ENCODE data around the gene KRT4. TPM values are rescaled to one million over a fixed set of nuclear protein-coding genes. Genes with fewer than 3 reads are reported as not detected.

The KRT4 gene
- total RNA-seq, 1 experiment from 2014 or later = 20.7 TPM

DNA sequence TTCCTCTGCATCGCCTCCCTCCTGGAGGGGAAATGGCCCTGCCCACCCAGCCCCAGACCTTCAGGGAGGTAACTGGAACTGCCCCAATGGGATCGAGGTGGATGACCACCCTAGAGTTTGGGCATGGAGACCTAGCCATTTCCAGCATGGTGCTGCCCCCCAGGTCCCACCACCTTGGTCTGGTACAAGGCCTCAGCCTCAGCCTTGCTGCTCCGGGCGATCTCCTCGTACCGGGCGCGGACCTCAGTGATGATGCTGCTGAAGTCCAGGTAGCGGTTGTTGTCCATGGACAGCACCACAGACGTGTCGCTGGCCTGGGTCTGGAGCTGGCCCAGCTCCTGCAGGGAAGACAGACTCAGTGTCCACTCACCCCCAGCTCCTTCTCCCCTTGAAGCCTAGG lies 30.5 kb upstream of the KRT4 start:
- Histone ChIP-seq H3K27me3 (ENCODE audit: low read length) (no peaks in the 10 kb centered on the region), H3K36me3 (ENCODE audit: low read depth, low read length) (no peaks in the 10 kb centered on the region), H4K20me1 (ENCODE audit: low read length) (no peaks in the 10 kb centered on the region), H3F3A (ENCODE audit: low read length, unreplicated experiment) (no peaks in the 10 kb centered on the region), H3K4me1 (ENCODE audit: insufficient read depth, low read length) (peaks cover 15% of the 10 kb centered on the region), H3K4me3 (ENCODE audit: low read length) (no peak overlapping the region), H3K79me2 (ENCODE audit: low read length) (no peaks in the 10 kb centered on the region), H3K27ac (ENCODE audit: low read length) (no peak overlapping the region), H3K9me3 (ENCODE audit: low read length) (no peaks in the 10 kb centered on the region), H2AFZ (ENCODE audit: low read length) (no peak overlapping the region), H3K4me2 (ENCODE audit: low read length) (no peak overlapping the region), H3K9ac (ENCODE audit: low read length) (no peak overlapping the region), H3K9me2 (replicated peaks; ENCODE audit: low read length) (no peaks in the 10 kb centered on the region)
- ChIA-PET POLR2A (ENCODE audit: unreplicated experiment) (no interaction called here), CTCF (no interaction called here)
- no peak for ATAC-seq
- no peak for DNase-seq
- no peak for TF ChIP-seq EZH2 (IDR thresholded peaks at IDR 0.05; ENCODE audit: low read length, unreplicated experiment)
- TF ChIP-seq, protein P1, sequence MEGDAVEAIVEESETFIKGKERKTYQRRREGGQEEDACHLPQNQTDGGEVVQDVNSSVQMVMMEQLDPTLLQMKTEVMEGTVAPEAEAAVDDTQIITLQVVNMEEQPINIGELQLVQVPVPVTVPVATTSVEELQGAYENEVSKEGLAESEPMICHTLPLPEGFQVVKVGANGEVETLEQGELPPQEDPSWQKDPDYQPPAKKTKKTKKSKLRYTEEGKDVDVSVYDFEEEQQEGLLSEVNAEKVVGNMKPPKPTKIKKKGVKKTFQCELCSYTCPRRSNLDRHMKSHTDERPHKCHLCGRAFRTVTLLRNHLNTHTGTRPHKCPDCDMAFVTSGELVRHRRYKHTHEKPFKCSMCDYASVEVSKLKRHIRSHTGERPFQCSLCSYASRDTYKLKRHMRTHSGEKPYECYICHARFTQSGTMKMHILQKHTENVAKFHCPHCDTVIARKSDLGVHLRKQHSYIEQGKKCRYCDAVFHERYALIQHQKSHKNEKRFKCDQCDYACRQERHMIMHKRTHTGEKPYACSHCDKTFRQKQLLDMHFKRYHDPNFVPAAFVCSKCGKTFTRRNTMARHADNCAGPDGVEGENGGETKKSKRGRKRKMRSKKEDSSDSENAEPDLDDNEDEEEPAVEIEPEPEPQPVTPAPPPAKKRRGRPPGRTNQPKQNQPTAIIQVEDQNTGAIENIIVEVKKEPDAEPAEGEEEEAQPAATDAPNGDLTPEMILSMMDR (conservative IDR thresholded peaks at IDR 0.05; ENCODE audit: low read depth, low read length) = no peak
- no peak for TF ChIP-seq EZH2phosphoT487 (IDR thresholded peaks at IDR 0.05; ENCODE audit: borderline replicate concordance, low read length)
- intact Hi-C loops (cut with micrococcal nuclease) = no loop called here
- no TSS peak for BruUV-seq (replicated peaks)

DNA sequence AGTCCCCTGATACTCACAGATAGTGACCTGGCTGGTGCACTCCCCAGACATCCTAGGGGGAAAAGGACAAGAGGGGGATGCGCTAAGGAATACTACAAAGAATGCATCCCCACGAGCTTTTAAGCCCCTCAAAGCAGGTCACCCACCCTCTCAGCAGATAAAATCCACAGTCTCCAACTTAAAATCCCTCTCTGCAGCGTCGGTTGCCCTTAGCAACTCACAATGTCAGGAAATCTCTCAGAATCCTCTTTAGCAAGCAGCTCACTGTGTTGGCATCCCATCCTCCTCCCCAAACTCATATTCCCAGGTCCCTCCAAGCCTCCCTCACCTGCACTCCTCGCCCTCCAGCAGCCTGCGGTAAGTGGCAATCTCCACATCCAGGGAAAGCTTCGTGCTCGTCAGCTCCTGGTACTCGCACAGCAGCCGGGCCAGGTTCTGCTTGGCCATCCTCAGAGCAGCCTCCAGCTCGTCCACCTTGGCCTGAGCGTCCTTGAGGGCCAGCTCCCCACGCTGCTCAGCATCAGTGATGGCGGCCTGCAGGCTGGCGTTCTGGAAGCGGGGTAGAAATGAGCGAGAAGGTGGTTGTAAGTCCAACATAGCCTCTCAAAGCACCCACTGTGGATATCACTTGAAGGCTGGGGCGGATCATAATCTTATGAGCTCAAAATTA lies 25.7 kb upstream of the KRT4 start:
- no peak overlapping the region for H3K9ac ChIP-seq (ENCODE audit: low read length)
- H2AFZ ChIP-seq (ENCODE audit: low read length) = no peak overlapping the region
- H3K36me3 ChIP-seq (ENCODE audit: low read depth, low read length) = no peaks in the 10 kb centered on the region
- H3K79me2 ChIP-seq (ENCODE audit: low read length) = no peaks in the 10 kb centered on the region
- no peak overlapping the region for H3K4me2 ChIP-seq (ENCODE audit: low read length)
- H3F3A ChIP-seq (ENCODE audit: low read length, unreplicated experiment) = no peaks in the 10 kb centered on the region
- no peak overlapping the region for H3K27ac ChIP-seq (ENCODE audit: low read length)
- ATAC-seq (no peak), DNase-seq (no peak)
- H3K4me3 ChIP-seq (ENCODE audit: low read length) = no peak overlapping the region
- intact Hi-C loops (cut with micrococcal nuclease) = no loop called here
- POLR2A ChIA-PET (ENCODE audit: unreplicated experiment) = no interaction called here
- no TSS peak for BruUV-seq (replicated peaks)
- no peaks in the 10 kb centered on the region for H3K9me3 ChIP-seq (ENCODE audit: low read length)
- no peaks in the 10 kb centered on the region for H4K20me1 ChIP-seq (ENCODE audit: low read length)
- H3K27me3 ChIP-seq (ENCODE audit: low read length) = no peaks in the 10 kb centered on the region
- no peaks in the 10 kb centered on the region for H3K9me2 ChIP-seq (replicated peaks; ENCODE audit: low read length)
- CTCF ChIA-PET = no interaction called here
- H3K4me1 ChIP-seq (ENCODE audit: insufficient read depth, low read length) = peaks cover 27% of the 10 kb centered on the region
- TF ChIP-seq, protein P1 (conservative IDR thresholded peaks at IDR 0.05; ENCODE audit: low read depth, low read length) = no peak

DNA sequence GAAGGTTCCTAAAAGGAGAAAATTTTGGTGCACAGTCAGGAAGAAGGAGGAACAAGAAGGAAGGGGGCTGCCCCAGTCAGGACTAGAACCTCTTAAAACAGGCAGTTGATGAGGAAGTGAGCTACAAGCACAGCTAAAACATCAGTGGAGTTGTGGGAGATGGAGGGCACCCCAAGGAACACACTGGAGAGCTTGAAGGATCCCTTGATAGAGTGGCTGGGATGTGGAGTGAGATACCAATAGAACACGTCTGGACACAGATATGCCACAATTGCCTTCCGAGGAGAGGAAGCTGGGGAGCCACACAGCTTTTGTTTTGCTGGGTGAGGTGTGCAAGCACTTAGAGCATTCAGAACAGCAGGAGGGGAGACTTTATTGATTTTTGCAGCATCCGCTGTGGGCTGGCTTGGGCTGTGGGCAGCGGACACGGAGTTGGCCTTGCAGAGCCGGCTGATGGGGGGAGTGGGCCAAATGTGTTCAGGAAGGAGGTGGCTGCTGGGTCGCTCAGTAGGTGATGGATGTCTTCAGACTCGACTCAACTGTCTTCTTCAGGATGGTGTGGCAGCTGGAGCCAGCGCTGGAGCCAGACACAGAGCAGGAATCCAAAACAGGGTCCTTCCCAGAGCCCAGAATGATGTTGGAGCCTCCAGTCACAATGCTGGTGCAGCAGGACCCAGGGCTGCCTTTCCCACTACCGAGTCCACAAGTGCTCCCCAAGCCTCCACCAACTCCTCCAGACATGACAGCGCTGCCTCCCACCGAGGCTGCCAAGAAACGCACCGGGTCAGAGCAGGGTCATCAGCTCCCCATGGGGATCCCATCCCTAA lies 24.9 kb upstream of the KRT4 start:
- no peaks in the 10 kb centered on the region for H3K9me2 ChIP-seq (replicated peaks; ENCODE audit: low read length)
- H4K20me1 ChIP-seq (ENCODE audit: low read length) = no peaks in the 10 kb centered on the region
- no peak overlapping the region for H3K4me3 ChIP-seq (ENCODE audit: low read length)
- BruUV-seq (replicated peaks) = no TSS peak
- ATAC-seq (no peak), DNase-seq (no peak)
- ChIA-PET POLR2A (ENCODE audit: unreplicated experiment) (no interaction called here), CTCF (no interaction called here)
- intact Hi-C loops (cut with micrococcal nuclease) = no loop called here
- H3K79me2 ChIP-seq (ENCODE audit: low read length) = no peaks in the 10 kb centered on the region
- H2AFZ ChIP-seq (ENCODE audit: low read length) = no peak overlapping the region
- H3F3A ChIP-seq (ENCODE audit: low read length, unreplicated experiment) = no peaks in the 10 kb centered on the region
- no peaks in the 10 kb centered on the region for H3K9me3 ChIP-seq (ENCODE audit: low read length)
- H3K9ac ChIP-seq (ENCODE audit: low read length) = no peak overlapping the region
- no peaks in the 10 kb centered on the region for H3K27me3 ChIP-seq (ENCODE audit: low read length)
- peaks cover 27% of the 10 kb centered on the region for H3K4me1 ChIP-seq (ENCODE audit: insufficient read depth, low read length)
- H3K27ac ChIP-seq (ENCODE audit: low read length) = no peak overlapping the region
- H3K4me2 ChIP-seq (ENCODE audit: low read length) = no peak overlapping the region
- TF ChIP-seq EZH2 (IDR thresholded peaks at IDR 0.05; ENCODE audit: low read length, unreplicated experiment) = no peak
- TF ChIP-seq, protein P1 (conservative IDR thresholded peaks at IDR 0.05; ENCODE audit: low read depth, low read length) = no peak
- no peak for TF ChIP-seq EZH2phosphoT487 (IDR thresholded peaks at IDR 0.05; ENCODE audit: borderline replicate concordance, low read length)
- H3K36me3 ChIP-seq (ENCODE audit: low read depth, low read length) = no peaks in the 10 kb centered on the region
